K562 (cell line): ENCODE data around the gene TIPIN. TPM values are rescaled to one million over a fixed set of nuclear protein-coding genes. Genes with fewer than 3 reads are reported as not detected.

ENCODE experiments used
- CHD7 ChIP-seq: fragments of 200-600 bp; sonication (generic); IDR thresholded peaks from one replicate; pipeline ENCODE4 v1.6.1; 2012; ENCODE audit warnings: mild to moderate bottlenecking, low read depth, low read length, inconsistent platforms
- CREM ChIP-seq: IDR thresholded peaks from 2 replicates; pipeline ENCODE4 v1.6.1; 2014; ENCODE audit warnings: antibody characterized with exemption, low read depth
- ESRRA ChIP-seq: fragments of 450-650 bp; IDR thresholded peaks from 2 replicates; pipeline ENCODE4 v1.6.1; 2014; ENCODE audit warnings: low read depth, mild to moderate bottlenecking, moderate library complexity, borderline replicate concordance
- FOSL1 ChIP-seq: fragments of 200-800 bp; sonication (Bioruptor generic); conservative IDR thresholded peaks from 2 replicates; pipeline ENCODE4 v1.6.1; 2016; ENCODE audit warnings: missing genetic modification characterization, missing compliant biosample characterization
- IRF1 ChIP-seq: sonication (generic); formaldehyde crosslinking; IDR thresholded peaks from 2 replicates; pipeline ENCODE4 v1.8.0; 2022; ENCODE audit warnings: missing genetic modification reagents, mild to moderate bottlenecking, borderline replicate concordance
- LARP7 ChIP-seq: fragments of 450-650 bp; IDR thresholded peaks from 2 replicates; pipeline ENCODE4 v1.6.1; 2016
- NFATC3 ChIP-seq: fragments of 450-650 bp; IDR thresholded peaks from 2 replicates; pipeline ENCODE4 v1.6.1; 2017; ENCODE audit warnings: mild to moderate bottlenecking
- PHB ChIP-seq: fragments of 250-450 bp; sonication (Bioruptor Pico); IDR thresholded peaks from 2 replicates; pipeline ENCODE4 v1.5.0; 2021
- PHF20 ChIP-seq: fragments of 450-650 bp; IDR thresholded peaks from 2 replicates; pipeline ENCODE4 v1.6.1; 2018; ENCODE audit not compliant: partially characterized antibody
- POLR2A ChIP-seq: fragments of 450-650 bp; conservative IDR thresholded peaks from 2 replicates; pipeline ENCODE4 v1.6.1; 2016
- POLR3A ChIP-seq: IDR thresholded peaks from 2 replicates; pipeline ENCODE4 v1.6.1; 2011; ENCODE audit warnings: borderline replicate concordance, mild to moderate bottlenecking, moderate library complexity; ENCODE audit not compliant: insufficient read length, insufficient read depth; ENCODE audit errors: extremely low read depth
- SIN3B ChIP-seq: fragments of 450-650 bp; IDR thresholded peaks from 2 replicates; pipeline ENCODE4 v1.6.1; 2017; ENCODE audit warnings: low read depth, mild to moderate bottlenecking, moderate library complexity
- ZNF507 ChIP-seq: conservative IDR thresholded peaks from 2 replicates; pipeline ENCODE4 v1.6.1; 2017; ENCODE audit warnings: missing genetic modification characterization, missing compliant biosample characterization
- ZNF717 ChIP-seq: fragments of 250-450 bp; sonication (Bioruptor Pico); IDR thresholded peaks from 2 replicates; pipeline ENCODE4 v1.5.0; 2021
- polyA plus RNA-seq, 8 experiments: library from polyadenylated mRNA; depleted of rRNA in 4 of 8; stranded (reverse) in 5 of 8; unstranded in 3 of 8; fragments of >200 nt; fragmentation: Nextera tagmentation in 2 of 8; fragmentation: Illumina TruSeq in 1 of 8; extraction: Ambion mirVana in 2 of 8; extraction: Trizol in 1 of 8; gene quantifications; 2 replicates each; pipeline versions ENCODE4 v1.2.1 to v1.2.3, GENCODE V29; 2011 to 2014; ENCODE audit warnings: inconsistent platforms in 1 of 8, missing spikeins in 1 of 8
- total RNA-seq, 7 experiments: library from RNA; depleted of rRNA in 6 of 7; stranded (reverse); fragments of >200 nt in 6 of 7; fragmentation: Illumina TruSeq in 2 of 7; extraction: Trizol in 2 of 7; gene quantifications; 2 replicates each; pipeline versions ENCODE4 v1.2.1 to v1.2.3, GENCODE V29; 2011 to 2021; ENCODE audit warnings: low replicate concordance in 1 of 7

The TIPIN gene
- total and polyA plus RNA-seq, 9 of the 15 experiments (the other 6 are each of a cell fraction or from before 2014, with no cell fraction given), result 22.9 to 61.4 (median 42.0) TPM

DNA sequence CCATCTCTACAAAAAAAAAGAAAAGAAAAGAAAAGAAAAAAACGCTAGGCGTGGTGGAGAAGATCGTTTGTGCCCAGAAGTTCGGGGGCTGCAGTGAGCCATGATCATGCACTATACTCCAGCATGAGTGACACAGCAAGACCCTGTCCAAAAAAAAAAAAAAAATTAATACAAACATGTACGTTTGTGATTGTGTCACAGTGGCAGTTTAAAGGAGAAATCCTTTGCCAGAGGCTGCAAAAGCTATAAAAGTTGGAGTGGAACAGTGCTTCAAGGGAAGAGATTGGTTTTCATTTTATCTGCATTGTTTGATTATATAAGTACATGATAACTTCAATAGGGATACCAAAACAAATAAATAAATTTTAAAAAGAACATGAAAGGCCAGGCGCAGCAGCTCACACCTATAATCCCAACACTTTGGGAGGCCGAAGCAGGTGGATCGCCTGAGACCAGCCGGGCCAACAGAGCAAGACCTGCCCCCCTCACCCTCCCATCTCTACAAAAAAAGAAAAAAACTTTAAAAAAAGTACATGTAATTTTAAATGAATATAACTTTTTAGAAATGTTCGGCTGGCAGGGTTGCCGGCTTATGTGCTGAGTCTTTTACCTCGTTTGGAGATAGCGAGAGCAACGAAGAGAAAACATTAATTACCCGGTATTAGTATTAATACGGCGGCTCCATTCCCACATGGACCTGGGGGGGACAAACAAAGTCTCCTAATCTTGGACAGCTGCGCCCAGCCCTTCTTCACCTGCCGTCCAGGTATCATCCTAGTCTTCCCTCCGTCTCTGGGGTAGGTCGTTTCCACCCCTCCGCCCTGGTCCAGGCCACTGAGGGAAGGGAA lies 63.7 kb downstream of the TIPIN start (continued):
- peak; percentile 66 for TF ChIP-seq CHD7
- TF ChIP-seq PHF20, result no peak
- no peak for TF ChIP-seq SIN3B
- TF ChIP-seq IRF1 (CRISPR knock-in tag), result no peak
- no peak for TF ChIP-seq CREM
- TF ChIP-seq ESRRA, result no peak
- no peak for TF ChIP-seq POLR3A
- TF ChIP-seq POLR2A, result peak; percentile 55
- no peak for TF ChIP-seq NFATC3
- TF ChIP-seq FOSL1 (tag), result peak; percentile 9; the same call in 1 of the 2 replicates
- TF ChIP-seq ZNF717 (CRISPR knock-in tag), result no peak
- TF ChIP-seq LARP7, result no peak
- TF ChIP-seq PHB (CRISPR knock-in tag), result no peak
- TF ChIP-seq ZNF507 (tag), result no peak
